KMS-11 (cell line): ENCODE data around the gene PDS5B.
A peak's percentile ranks its signal among the peaks of the same experiment; 100 is the strongest.

Experiments
- H2AFZ ChIP-seq: fragments of 200-600 bp; sonication (generic); 2 replicates; pipeline ENCODE4 v1.6.1; 2016; ENCODE audit warnings: antibody characterized with exemption, mixed run types, low read depth
- H3K27ac ChIP-seq: fragments of 200-600 bp; sonication (generic); 2 replicates; pipeline ENCODE4 v1.6.1; 2016; ENCODE audit warnings: mild to moderate bottlenecking, mixed run types
- H3K27me3 ChIP-seq: fragments of 200-600 bp; sonication (generic); 2 replicates; pipeline ENCODE4 v1.6.1; 2017; ENCODE audit warnings: mild to moderate bottlenecking, low read depth, mixed run types, moderate library complexity; ENCODE audit not compliant: insufficient read depth
- H3K36me3 ChIP-seq: fragments of 200-600 bp; sonication (generic); 2 replicates; pipeline ENCODE4 v1.6.1; 2017; ENCODE audit warnings: mild to moderate bottlenecking, mixed run types; ENCODE audit not compliant: insufficient read depth
- H3K4me1 ChIP-seq: fragments of 200-600 bp; sonication (generic); 2 replicates; pipeline ENCODE4 v1.6.1; 2016; ENCODE audit warnings: mild to moderate bottlenecking, low read depth, mixed run types; ENCODE audit not compliant: poor library complexity, severe bottlenecking
- H3K4me2 ChIP-seq: fragments of 200-600 bp; sonication (generic); 2 replicates; pipeline ENCODE4 v1.7.0; 2016; ENCODE audit warnings: mild to moderate bottlenecking, mixed run types
- H3K4me3 ChIP-seq: fragments of 200-600 bp; sonication (generic); IDR thresholded peaks from 2 replicates; pipeline ENCODE4 v1.6.1; 2017; ENCODE audit warnings: low read depth, low read length, mixed read lengths; ENCODE audit not compliant: insufficient read depth
- H3K79me2 ChIP-seq: fragments of 200-600 bp; sonication (generic); 2 replicates; pipeline ENCODE4 v1.6.1; 2016; ENCODE audit warnings: low read depth, mixed run types; ENCODE audit not compliant: insufficient read depth
- H3K9ac ChIP-seq: fragments of 200-600 bp; sonication (generic); 2 replicates; pipeline ENCODE4 v1.6.1; 2016; ENCODE audit warnings: mild to moderate bottlenecking, mixed run types
- H4K20me1 ChIP-seq: fragments of 200-600 bp; sonication (generic); 2 replicates; pipeline ENCODE4 v1.6.1; 2016; ENCODE audit warnings: mild to moderate bottlenecking, mixed run types; ENCODE audit not compliant: insufficient read depth
- TF ChIP-seq, protein P1 (sequence below): fragments of 200-600 bp; sonication (generic); conservative IDR thresholded peaks from 2 replicates; pipeline ENCODE4 v1.6.1; 2017; ENCODE audit warnings: low read depth, mild to moderate bottlenecking, antibody characterized with exemption, low read length, moderate library complexity, mixed read lengths

PDS5B gene

DNA sequence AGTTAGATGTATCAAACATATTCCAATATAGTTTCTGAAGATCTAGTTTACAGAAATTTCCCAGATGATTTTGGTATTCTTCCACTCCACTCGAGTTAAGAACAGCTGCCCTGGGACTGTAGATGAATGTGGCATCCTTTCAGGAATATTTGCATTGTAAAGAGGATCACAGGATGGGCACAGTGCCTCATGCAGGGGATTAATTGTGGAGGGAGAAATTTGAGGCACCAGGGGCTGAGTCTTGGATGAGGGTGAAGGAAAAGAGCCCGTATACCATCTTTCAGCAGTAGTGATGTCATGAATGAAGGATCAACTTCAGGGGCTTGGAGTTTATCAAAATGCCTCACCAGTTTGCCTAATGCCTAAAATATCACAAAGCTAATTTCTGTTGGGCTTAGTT is 4.0 kb upstream of the PDS5B start:
- Histone ChIP-seq H3K4me2 (no peak overlapping the region), H3K27me3 (no peaks in the 10 kb centered on the region), H2AFZ (no peak overlapping the region), H3K4me1 (no peaks in the 10 kb centered on the region), H3K4me3 (no peak overlapping the region), H4K20me1 (no peaks in the 10 kb centered on the region), H3K27ac (no peak overlapping the region), H3K36me3 (no peaks in the 10 kb centered on the region), H3K9ac (no peak overlapping the region), H3K79me2 (peaks cover 1% of the 10 kb centered on the region; the same call in 1 of the 2 replicates)
- TF ChIP-seq, protein P1, sequence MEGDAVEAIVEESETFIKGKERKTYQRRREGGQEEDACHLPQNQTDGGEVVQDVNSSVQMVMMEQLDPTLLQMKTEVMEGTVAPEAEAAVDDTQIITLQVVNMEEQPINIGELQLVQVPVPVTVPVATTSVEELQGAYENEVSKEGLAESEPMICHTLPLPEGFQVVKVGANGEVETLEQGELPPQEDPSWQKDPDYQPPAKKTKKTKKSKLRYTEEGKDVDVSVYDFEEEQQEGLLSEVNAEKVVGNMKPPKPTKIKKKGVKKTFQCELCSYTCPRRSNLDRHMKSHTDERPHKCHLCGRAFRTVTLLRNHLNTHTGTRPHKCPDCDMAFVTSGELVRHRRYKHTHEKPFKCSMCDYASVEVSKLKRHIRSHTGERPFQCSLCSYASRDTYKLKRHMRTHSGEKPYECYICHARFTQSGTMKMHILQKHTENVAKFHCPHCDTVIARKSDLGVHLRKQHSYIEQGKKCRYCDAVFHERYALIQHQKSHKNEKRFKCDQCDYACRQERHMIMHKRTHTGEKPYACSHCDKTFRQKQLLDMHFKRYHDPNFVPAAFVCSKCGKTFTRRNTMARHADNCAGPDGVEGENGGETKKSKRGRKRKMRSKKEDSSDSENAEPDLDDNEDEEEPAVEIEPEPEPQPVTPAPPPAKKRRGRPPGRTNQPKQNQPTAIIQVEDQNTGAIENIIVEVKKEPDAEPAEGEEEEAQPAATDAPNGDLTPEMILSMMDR, result no peak

DNA sequence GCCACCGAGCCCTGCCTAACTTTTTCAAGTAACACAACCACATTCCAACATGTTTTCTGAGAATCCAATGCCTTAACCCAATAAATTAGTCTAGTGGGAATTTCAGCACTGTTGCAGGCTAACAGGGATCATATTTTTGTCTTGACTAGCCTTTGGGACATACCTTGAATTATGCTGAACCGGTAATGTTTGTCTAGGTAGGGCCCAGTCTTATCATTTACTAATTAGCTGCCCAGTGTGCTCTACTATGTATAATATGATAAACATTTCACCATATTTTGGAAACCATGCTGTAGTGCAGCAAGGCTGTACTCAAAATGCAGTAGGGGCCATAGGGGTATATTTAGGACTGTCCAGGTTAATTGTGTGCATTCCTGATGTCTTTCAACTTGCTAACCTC is 3.3 kb upstream of the PDS5B start:
- Histone ChIP-seq H3K27ac (no peak overlapping the region), H3K79me2 (peaks cover 8% of the 10 kb centered on the region; the same call in 1 of the 2 replicates), H3K27me3 (no peaks in the 10 kb centered on the region), H3K4me2 (no peak overlapping the region), H3K36me3 (no peaks in the 10 kb centered on the region), H2AFZ (no peak overlapping the region), H3K4me1 (no peaks in the 10 kb centered on the region), H3K9ac (no peak overlapping the region), H3K4me3 (no peak overlapping the region), H4K20me1 (peaks cover under 1% of the 10 kb centered on the region; the same call in 1 of the 2 replicates)
- TF ChIP-seq, protein P1, result no peak

DNA sequence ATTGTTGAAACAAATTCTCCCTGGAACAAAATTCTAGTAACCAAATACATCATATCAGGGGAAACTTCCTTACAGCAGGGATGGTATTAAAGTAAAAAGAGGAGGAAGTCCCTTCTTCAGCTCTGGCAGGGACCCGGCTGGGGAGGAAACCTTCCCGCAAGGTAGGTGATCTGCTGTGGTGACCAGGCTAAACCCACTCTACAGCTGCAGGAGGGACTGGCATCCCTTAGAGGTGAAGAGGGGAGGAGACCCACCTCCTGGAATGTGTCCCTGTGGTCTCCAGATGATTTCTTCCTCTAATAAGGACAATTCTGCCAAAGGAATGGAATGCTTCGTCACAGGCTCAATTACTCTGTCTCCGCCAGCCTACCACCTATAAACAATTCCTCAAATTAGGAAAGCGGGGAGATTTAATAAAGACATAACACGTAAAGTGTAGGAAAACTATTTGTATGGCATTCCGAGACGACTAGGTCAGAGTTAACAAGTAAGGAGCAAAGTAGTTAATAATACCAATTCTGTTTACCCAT is 637 bp upstream of the PDS5B start:
- TF ChIP-seq, protein P1, result no peak
- Histone ChIP-seq H3K27me3 (no peaks in the 10 kb centered on the region), H3K4me3 (no peak overlapping the region), H3K9ac (no peak overlapping the region; the same call in 1 of the 2 replicates), H3K4me2 (peak overlapping the region; percentile 97), H4K20me1 (peaks cover 16% of the 10 kb centered on the region), H2AFZ (peak overlapping the region; percentile 90), H3K27ac (peak overlapping the region; percentile 26; the same call in 1 of the 2 replicates), H3K79me2 (peaks cover 34% of the 10 kb centered on the region), H3K36me3 (no peaks in the 10 kb centered on the region), H3K4me1 (peaks cover 19% of the 10 kb centered on the region)

DNA sequence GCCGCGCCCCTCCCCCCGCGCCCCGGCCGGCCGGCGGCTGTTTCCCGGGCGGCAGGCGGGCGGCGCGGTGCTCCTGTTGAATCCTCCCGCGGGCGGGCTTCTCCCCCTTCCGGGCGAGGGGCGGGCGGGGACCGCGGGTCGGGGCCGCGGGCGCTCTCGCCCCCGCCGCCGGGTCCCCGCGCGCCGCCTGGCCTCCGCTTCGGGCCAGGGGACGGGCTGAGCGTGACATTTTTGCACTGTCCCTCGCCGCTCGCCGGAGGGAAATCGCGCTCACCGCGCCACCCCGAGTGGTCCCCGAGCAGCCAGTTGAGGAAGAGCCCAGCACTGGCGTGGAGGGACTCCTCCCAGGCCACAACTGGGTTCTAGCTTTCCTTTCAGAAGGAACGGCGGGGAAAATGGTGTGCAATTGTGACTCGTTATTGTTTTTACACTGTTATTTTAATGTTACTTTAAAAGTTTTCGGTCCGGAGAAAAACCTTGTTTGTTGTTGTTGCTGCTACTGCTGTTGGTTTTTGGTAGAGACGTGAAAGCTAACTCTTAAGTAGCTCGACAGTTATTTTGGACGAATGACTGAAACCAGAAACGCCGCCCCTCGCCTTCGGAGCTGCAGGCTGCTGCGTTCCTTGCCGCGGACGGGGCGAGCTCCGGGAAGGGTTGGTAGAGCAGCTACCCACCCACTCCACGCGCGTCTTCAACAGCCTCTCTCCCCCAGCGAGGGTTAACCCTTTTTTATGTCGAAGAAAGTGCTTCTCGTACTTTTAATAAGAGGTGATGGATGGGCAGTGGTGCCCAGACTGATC is 959 bp downstream of the PDS5B start:
- H3K4me3 ChIP-seq, result no peak overlapping the region
- peak overlapping the region; percentile 84 for H3K4me2 ChIP-seq
- no peaks in the 10 kb centered on the region for H3K36me3 ChIP-seq
- H3K27me3 ChIP-seq, result no peaks in the 10 kb centered on the region
- TF ChIP-seq, protein P1, result no peak
- no peak overlapping the region; the same call in 1 of the 2 replicates for H2AFZ ChIP-seq
- peaks cover 23% of the 10 kb centered on the region for H4K20me1 ChIP-seq
- peak overlapping the region; percentile 79 for H3K27ac ChIP-seq
- H3K9ac ChIP-seq, result peak overlapping the region; percentile 68; the same call in 1 of the 2 replicates
- peaks cover 50% of the 10 kb centered on the region for H3K79me2 ChIP-seq
- peaks cover 21% of the 10 kb centered on the region for H3K4me1 ChIP-seq
